ENCODE measurements around the gene TXNRD2. TPM values are rescaled to one million over a fixed set of nuclear protein-coding genes. Genes with fewer than 3 reads are reported as not detected.

Gene TXNRD2
- total RNA-seq, 1 donor from 2014 or later, result 13.6 TPM

- Histone ChIP-seq H3K9me3 (ENCODE audit: control insufficient read depth in 3 of 3, low read length in 3 of 3) (no peaks in the 10 kb centered on the region), H3K9ac (ENCODE audit: low read depth in 1 of 3, low read length in 3 of 3) (no peak overlapping the region), H3K27me3 (ENCODE audit: control insufficient read depth in 3 of 3, insufficient read depth in 3 of 3, low read length in 3 of 3) (no peaks in the 10 kb centered on the region), H3K4me1 (ENCODE audit: control insufficient read depth in 3 of 3, insufficient read depth in 3 of 3, low read length in 3 of 3) (peaks cover 5 to 17% (median 8%) of the 10 kb centered on the region in 3 donors), H3K4me3 (ENCODE audit: low read length in 3 of 3) (no peak overlapping the region), H3K27ac (ENCODE audit: low read depth, low read length) (no peak overlapping the region), H3K36me3 (ENCODE audit: control insufficient read depth in 3 of 3, insufficient read depth in 3 of 3, low read length in 3 of 3) (peaks cover 7 to 20% (median 10%) of the 10 kb centered on the region in 3 donors)
Measured at GRCh38 chr22:19876314-19876940, 65.2 kb downstream of the TXNRD2 start.

DNA sequence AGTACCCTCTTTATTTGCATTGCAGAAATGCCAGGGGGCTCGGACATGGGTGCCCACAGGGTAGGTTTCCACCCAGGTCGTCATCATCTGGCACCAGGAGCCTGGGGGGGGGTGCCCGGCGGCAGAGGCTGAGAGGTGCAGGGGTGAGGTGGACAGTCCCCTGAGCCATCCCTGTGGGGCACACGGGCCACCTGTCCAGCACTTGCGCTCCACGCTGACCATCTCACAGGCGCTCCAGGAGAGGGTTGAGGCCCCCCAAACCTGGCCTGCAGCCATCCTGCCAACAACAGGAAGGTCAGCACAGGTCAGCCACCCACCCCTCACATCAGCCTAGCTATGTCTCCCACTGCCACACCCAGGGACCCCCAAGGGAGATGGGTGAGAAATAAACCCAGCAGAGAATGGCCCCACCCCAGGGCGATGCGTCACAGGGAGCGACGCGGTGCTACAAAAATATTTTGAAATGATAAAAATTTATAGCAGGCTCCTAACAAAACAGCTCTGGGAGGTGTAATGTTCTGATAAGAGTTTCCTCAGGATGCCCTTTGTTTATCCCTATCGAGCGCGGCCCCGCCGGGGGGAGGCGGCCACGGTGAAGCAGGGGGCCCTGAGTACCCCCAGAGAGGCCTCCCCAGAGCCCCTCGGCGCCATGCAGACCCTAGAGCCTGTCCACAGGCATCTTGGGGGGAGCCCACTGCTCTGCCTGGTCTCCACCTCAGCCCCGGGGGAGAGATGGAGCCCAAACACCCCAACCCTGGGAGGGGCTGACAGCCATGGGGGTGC, 65.9 kb downstream of the TXNRD2 start:
- peaks cover 7 to 20% (median 10%) of the 10 kb centered on the region in 3 donors for H3K36me3 ChIP-seq (ENCODE audit: control insufficient read depth in 3 of 3, insufficient read depth in 3 of 3, low read length in 3 of 3)
- no peak overlapping the region for H3K4me3 ChIP-seq (ENCODE audit: low read length in 3 of 3)
- no peaks in the 10 kb centered on the region for H3K9me3 ChIP-seq (ENCODE audit: control insufficient read depth in 3 of 3, low read length in 3 of 3)
- no peak overlapping the region for H3K9ac ChIP-seq (ENCODE audit: low read depth in 1 of 3, low read length in 3 of 3)
- no peaks in the 10 kb centered on the region for H3K27me3 ChIP-seq (ENCODE audit: control insufficient read depth in 3 of 3, insufficient read depth in 3 of 3, low read length in 3 of 3)
- peaks cover 2 to 13% (median 4%) of the 10 kb centered on the region in 3 donors for H3K4me1 ChIP-seq (ENCODE audit: control insufficient read depth in 3 of 3, insufficient read depth in 3 of 3, low read length in 3 of 3)
- no peak overlapping the region for H3K27ac ChIP-seq (ENCODE audit: low read depth, low read length)

DNA sequence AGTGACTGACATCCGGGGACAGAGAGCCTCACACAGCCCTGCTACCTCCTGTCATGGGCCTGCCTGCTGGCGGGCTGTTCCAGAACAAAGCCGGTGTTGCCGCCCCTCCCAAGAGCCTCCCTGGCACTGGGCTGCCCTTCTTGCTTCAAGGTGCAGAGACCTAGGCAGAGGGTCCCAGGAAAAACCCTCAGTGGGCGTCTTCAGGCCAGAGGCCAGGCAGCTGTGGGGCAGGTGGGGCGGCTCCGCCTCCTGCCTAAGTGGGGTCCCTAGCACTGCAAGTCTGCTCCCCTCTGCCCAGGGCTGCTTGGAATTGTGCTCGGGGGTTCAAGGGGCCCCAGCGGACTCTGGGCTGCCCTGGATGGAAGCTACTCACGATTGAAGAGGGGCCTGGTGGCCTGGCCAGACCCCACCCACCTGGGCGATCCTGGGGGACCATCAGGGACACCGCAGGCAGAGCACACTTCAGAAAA, 66.5 kb downstream of the TXNRD2 start:
- Histone ChIP-seq H3K27ac (ENCODE audit: low read depth, low read length) (no peak overlapping the region), H3K4me3 (ENCODE audit: low read length in 3 of 3) (no peak overlapping the region), H3K9ac (ENCODE audit: low read depth in 1 of 3, low read length in 3 of 3) (no peak overlapping the region), H3K9me3 (ENCODE audit: control insufficient read depth in 3 of 3, low read length in 3 of 3) (no peaks in the 10 kb centered on the region), H3K4me1 (ENCODE audit: control insufficient read depth in 3 of 3, insufficient read depth in 3 of 3, low read length in 3 of 3) (peaks cover 0 to 7% (median 3%) of the 10 kb centered on the region in 3 donors), H3K36me3 (ENCODE audit: control insufficient read depth in 3 of 3, insufficient read depth in 3 of 3, low read length in 3 of 3) (peaks cover 7 to 17% (median 10%) of the 10 kb centered on the region in 3 donors), H3K27me3 (ENCODE audit: control insufficient read depth in 3 of 3, insufficient read depth in 3 of 3, low read length in 3 of 3) (no peaks in the 10 kb centered on the region)

DNA sequence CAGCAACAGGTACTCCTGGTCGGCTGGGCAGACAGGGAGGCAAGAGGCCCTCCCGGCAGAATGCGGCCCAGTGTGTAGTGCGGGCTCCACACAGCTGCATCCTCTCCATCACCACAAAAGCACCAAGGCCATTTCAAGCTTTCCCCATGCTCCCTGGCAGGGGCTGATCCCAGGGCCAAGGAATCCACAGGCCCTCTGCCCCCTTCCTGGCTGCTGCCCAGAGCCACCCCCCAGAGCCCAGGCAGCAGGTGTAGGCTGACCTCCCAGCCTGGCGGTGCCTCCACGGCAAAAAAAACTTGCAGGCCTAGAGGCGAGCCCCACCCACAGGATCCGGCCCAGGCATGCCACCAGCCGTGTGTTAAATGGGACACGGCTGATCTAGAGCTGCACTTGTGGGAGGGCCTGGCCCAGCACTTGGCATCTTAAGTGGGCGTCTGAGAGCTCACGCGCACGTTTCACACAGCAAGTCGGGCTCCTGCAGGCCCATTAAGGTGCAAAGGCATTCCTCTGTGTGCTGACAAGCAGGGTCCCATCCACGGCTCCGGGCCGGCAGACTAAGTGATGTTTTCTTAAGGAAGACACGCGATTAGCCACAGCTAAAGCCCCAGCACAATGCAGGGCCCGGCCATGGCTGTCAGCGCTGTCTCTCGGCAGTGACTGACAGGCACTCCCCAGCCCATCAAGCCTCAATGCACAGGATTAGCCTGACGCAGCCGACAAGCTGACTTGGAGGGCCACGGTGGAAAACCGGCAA, 67.1 kb downstream of the TXNRD2 start:
- peak overlapping the region in 1 of 3 donors; percentile 3 for H3K9ac ChIP-seq (ENCODE audit: low read depth in 1 of 3, low read length in 3 of 3)
- H3K27ac ChIP-seq (ENCODE audit: low read depth, low read length), result no peak overlapping the region
- no peaks in the 10 kb centered on the region for H3K9me3 ChIP-seq (ENCODE audit: control insufficient read depth in 3 of 3, low read length in 3 of 3)
- H3K4me1 ChIP-seq (ENCODE audit: control insufficient read depth in 3 of 3, insufficient read depth in 3 of 3, low read length in 3 of 3), result peaks cover 0 to 4% (median 3%) of the 10 kb centered on the region in 3 donors
- peaks cover 7 to 12% (median 8%) of the 10 kb centered on the region in 3 donors for H3K36me3 ChIP-seq (ENCODE audit: control insufficient read depth in 3 of 3, insufficient read depth in 3 of 3, low read length in 3 of 3)
- H3K4me3 ChIP-seq (ENCODE audit: low read length in 3 of 3), result no peak overlapping the region
- no peaks in the 10 kb centered on the region for H3K27me3 ChIP-seq (ENCODE audit: control insufficient read depth in 3 of 3, insufficient read depth in 3 of 3, low read length in 3 of 3)

GRCh38 chr22:19873960-19874306, 67.7 kb downstream of the TXNRD2 start:
- Histone ChIP-seq H3K27ac (ENCODE audit: low read depth, low read length) (no peak overlapping the region), H3K36me3 (ENCODE audit: control insufficient read depth in 3 of 3, insufficient read depth in 3 of 3, low read length in 3 of 3) (peaks cover 7 to 12% (median 8%) of the 10 kb centered on the region in 3 donors), H3K9me3 (ENCODE audit: control insufficient read depth in 3 of 3, low read length in 3 of 3) (no peaks in the 10 kb centered on the region), H3K4me1 (ENCODE audit: control insufficient read depth in 3 of 3, insufficient read depth in 3 of 3, low read length in 3 of 3) (peaks cover 0 to 4% (median 3%) of the 10 kb centered on the region in 3 donors), H3K27me3 (ENCODE audit: control insufficient read depth in 3 of 3, insufficient read depth in 3 of 3, low read length in 3 of 3) (no peaks in the 10 kb centered on the region), H3K9ac (ENCODE audit: low read depth in 1 of 3, low read length in 3 of 3) (no peak overlapping the region), H3K4me3 (ENCODE audit: low read length in 3 of 3) (no peak overlapping the region)

DNA sequence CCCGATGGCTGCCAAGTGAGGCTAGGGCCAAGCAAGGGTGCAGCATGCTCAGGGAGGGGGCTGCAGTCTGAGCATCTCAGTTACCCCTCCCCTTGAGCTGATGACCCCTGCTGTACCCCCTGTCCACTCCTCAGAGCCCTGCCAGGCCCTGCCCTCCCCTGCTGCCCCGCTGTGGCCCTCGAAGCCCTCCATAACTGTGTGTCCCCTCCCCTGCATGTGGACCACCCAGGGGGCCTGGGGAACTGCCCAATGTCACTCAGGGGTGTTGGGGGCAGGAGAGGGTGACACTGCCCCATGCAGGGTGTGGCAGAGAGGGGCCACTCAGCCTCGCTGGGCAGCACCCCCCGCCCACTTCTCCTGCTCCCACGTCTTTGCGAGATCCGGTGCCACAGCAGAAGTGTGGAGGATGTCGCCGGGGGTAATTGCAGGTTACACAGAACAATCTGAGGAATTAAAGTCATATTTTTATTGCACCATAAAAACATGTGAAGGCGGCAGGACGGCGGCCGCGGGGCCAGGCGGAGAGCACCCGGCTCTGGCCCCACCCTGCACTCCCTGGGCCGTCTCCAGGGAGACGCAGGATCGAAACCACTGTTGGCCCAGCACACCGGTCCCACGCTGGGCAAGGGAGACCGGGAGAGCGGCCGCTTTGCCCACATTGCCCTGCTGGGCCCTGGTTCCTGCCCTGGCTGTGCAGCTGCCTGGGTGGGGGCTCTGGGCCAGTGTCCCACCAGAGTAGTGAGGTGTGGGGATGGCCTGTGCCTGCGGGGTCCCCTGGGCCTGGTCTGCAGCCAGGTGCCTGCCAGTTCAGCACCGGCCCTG, 68.3 kb downstream of the TXNRD2 start:
- no peaks in the 10 kb centered on the region for H3K27me3 ChIP-seq (ENCODE audit: control insufficient read depth in 3 of 3, insufficient read depth in 3 of 3, low read length in 3 of 3)
- no peaks in the 10 kb centered on the region for H3K9me3 ChIP-seq (ENCODE audit: control insufficient read depth in 3 of 3, low read length in 3 of 3)
- H3K36me3 ChIP-seq (ENCODE audit: control insufficient read depth in 3 of 3, insufficient read depth in 3 of 3, low read length in 3 of 3), result peaks cover 6 to 9% (median 6%) of the 10 kb centered on the region in 3 donors
- H3K9ac ChIP-seq (ENCODE audit: low read depth in 1 of 3, low read length in 3 of 3), result no peak overlapping the region
- no peak overlapping the region for H3K27ac ChIP-seq (ENCODE audit: low read depth, low read length)
- no peak overlapping the region for H3K4me3 ChIP-seq (ENCODE audit: low read length in 3 of 3)
- H3K4me1 ChIP-seq (ENCODE audit: control insufficient read depth in 3 of 3, insufficient read depth in 3 of 3, low read length in 3 of 3), result peaks cover 0 to 4% (median 3%) of the 10 kb centered on the region in 3 donors

- peaks cover 0 to 4% (median 3%) of the 10 kb centered on the region in 3 donors for H3K4me1 ChIP-seq (ENCODE audit: control insufficient read depth in 3 of 3, insufficient read depth in 3 of 3, low read length in 3 of 3)
- H3K9me3 ChIP-seq (ENCODE audit: control insufficient read depth in 3 of 3, low read length in 3 of 3), result no peaks in the 10 kb centered on the region
- peaks cover 0 to 3% (median under 1%) of the 10 kb centered on the region in 3 donors for H3K36me3 ChIP-seq (ENCODE audit: control insufficient read depth in 3 of 3, insufficient read depth in 3 of 3, low read length in 3 of 3)
- H3K27ac ChIP-seq (ENCODE audit: low read depth, low read length), result no peak overlapping the region
- H3K27me3 ChIP-seq (ENCODE audit: control insufficient read depth in 3 of 3, insufficient read depth in 3 of 3, low read length in 3 of 3), result no peaks in the 10 kb centered on the region
- no peak overlapping the region for H3K4me3 ChIP-seq (ENCODE audit: low read length in 3 of 3)
- H3K9ac ChIP-seq (ENCODE audit: low read depth in 1 of 3, low read length in 3 of 3), result no peak overlapping the region
Measured at GRCh38 chr22:19872779-19873137, 68.9 kb downstream of the TXNRD2 start.

DNA sequence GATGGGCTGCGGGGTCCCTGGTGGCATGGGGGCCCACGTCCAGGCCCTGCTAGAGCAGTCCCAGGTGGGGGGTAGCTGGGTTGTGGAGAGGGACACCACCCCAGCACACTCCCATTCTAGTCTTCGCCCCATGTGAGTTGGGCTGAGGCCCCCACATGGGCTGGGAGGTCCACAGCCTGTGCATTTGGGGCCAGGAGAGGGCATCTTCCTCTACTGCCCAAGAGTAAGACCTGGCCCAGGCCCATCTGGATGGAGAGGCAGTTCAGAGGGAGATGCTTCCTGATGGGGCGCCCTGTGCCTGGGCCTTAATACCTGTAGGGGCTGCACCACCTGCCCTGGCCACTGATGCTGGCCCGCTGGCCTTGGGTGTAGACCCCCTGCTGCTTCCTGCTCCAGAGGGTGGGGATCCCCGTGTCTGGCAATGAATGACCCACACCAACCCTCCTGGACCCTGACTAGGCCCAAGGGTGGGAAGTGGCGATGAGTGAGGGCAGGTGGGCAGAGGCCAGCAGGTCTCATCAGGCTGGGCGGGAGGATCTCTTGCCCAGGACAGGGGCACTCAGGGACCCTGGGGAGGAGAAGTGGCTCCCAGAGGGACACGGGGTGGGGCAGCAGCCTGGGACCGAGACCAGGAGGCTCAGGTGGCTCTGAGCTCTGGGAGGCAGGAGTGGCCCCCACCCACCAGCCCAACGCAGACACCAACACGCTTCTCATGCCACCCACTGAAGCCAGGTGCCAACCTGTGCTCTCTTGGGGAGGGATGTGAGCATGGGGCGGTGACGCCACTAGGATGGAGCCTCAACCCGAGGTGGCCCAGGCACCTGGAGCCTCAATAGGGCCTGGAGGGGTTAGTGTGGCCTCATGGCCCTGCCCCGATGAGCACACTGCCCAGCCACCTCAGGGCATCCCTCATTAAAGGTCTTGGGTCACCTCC, 69.5 kb downstream of the TXNRD2 start:
- no peaks in the 10 kb centered on the region for H3K36me3 ChIP-seq (ENCODE audit: control insufficient read depth in 3 of 3, insufficient read depth in 3 of 3, low read length in 3 of 3)
- H3K27me3 ChIP-seq (ENCODE audit: control insufficient read depth in 3 of 3, insufficient read depth in 3 of 3, low read length in 3 of 3), result no peaks in the 10 kb centered on the region
- H3K4me1 ChIP-seq (ENCODE audit: control insufficient read depth in 3 of 3, insufficient read depth in 3 of 3, low read length in 3 of 3), result peaks cover 0 to 4% (median 3%) of the 10 kb centered on the region in 3 donors
- no peaks in the 10 kb centered on the region for H3K9me3 ChIP-seq (ENCODE audit: control insufficient read depth in 3 of 3, low read length in 3 of 3)
- H3K27ac ChIP-seq (ENCODE audit: low read depth, low read length), result no peak overlapping the region
- no peak overlapping the region for H3K9ac ChIP-seq (ENCODE audit: low read depth in 1 of 3, low read length in 3 of 3)
- no peak overlapping the region for H3K4me3 ChIP-seq (ENCODE audit: low read length in 3 of 3)

Data from skeletal muscle tissue (tissue), 4 donors.